H1 (cell line): Measurements from ENCODE around the gene FAM162B. TPM values are rescaled to one million over a fixed set of nuclear protein-coding genes. Genes with fewer than 3 reads are reported as not detected.
"Not testable (repeated sequence)": the region's sequence is repeated elsewhere in the genome, so short reads cannot be mapped to it uniquely, and the experiment has no call there.

Source experiments
- CTCF ChIA-PET: fragments of 300-600 bp; sonication (Branson Sonifier 250); formaldehyde crosslinking; loops from one replicate; lab custom pipeline; 2021; ENCODE audit not compliant: partially characterized antibody; lab: Charles Lee
- POLR2A ChIA-PET: fragments of 300-600 bp; sonication (Branson Sonifier 250); formaldehyde crosslinking; loops from one replicate; lab custom pipeline; 2021; ENCODE audit warnings: inconsistent platforms; ENCODE audit not compliant: partially characterized antibody; lab: Charles Lee
- DNase-seq, 2 experiments: peaks; one replicate each; pipeline versions ENCODE4 v3.0.0 to v3.0.0-alpha.2; 2010 to 2022; ENCODE audit warnings: low spot score in 2 of 2, low read depth in 1 of 2, mixed read lengths in 1 of 2
- FAIRE-seq: peaks from 2 replicates; lab custom pipeline; 2011; peaks lifted over from hg19 to GRCh38; lab: Jason Lieb, UNC
- H2AFZ ChIP-seq: 2 replicates; pipeline ENCODE4 v1.8.1; 2012; ENCODE audit warnings: low read length, inconsistent platforms
- H2AK5ac ChIP-seq: 2 replicates; pipeline ENCODE4 v1.6.1; 2013; ENCODE audit warnings: low read depth, low read length
- H2BK120ac ChIP-seq: replicated peaks from 2 replicates; pipeline ENCODE3; 2013; ENCODE audit warnings: low read depth, low read length, inconsistent platforms
- H2BK12ac ChIP-seq: 2 replicates; pipeline ENCODE4 v1.6.1; 2013; ENCODE audit warnings: low read depth, low read length
- H2BK15ac ChIP-seq: 2 replicates; pipeline ENCODE4 v1.6.1; 2013; ENCODE audit warnings: low read length
- H2BK20ac ChIP-seq: 2 replicates; pipeline ENCODE4 v1.6.1; 2013; ENCODE audit warnings: low read length
- H2BK5ac ChIP-seq: 2 replicates; pipeline ENCODE4 v1.6.1; 2013; ENCODE audit warnings: low read depth, low read length
- H3K14ac ChIP-seq: 2 replicates; pipeline ENCODE4 v1.6.1; 2013; ENCODE audit warnings: inconsistent platforms; ENCODE audit not compliant: insufficient read length
- H3K18ac ChIP-seq: 2 replicates; pipeline ENCODE4 v1.6.1; 2013; ENCODE audit warnings: low read length; ENCODE audit errors: extremely low read depth
- H3K23ac ChIP-seq: 2 replicates; pipeline ENCODE4 v1.6.1; 2013; ENCODE audit warnings: inconsistent platforms; ENCODE audit not compliant: insufficient read length
- H3K23me2 ChIP-seq: 2 replicates; pipeline ENCODE4 v1.6.1; 2013; ENCODE audit warnings: low read depth, low read length
- H3K27ac ChIP-seq: 2 replicates; pipeline ENCODE4 v1.6.1; 2011; ENCODE audit warnings: low read depth, low read length, inconsistent platforms
- H3K27me3 ChIP-seq, 4 experiments: replicated peaks in 1 of 4; 1 replicate in 1 of 4; 2 replicates in 3 of 4; pipeline versions ENCODE4 v1.6.1 to v1.8.1; 2011 to 2013; ENCODE audit warnings: low read length in 3 of 4, mild to moderate bottlenecking in 3 of 4, inconsistent platforms in 2 of 4, mixed read lengths in 2 of 4, moderate library complexity in 1 of 4; ENCODE audit not compliant: control insufficient read depth in 3 of 4, insufficient read depth in 3 of 4; ENCODE audit errors: extremely low read depth in 1 of 4
- H3K36me3 ChIP-seq, 4 experiments: 2 replicates each; pipeline versions ENCODE4 v1.6.1 to v1.8.1; 2011 to 2013; ENCODE audit warnings: mild to moderate bottlenecking in 4 of 4, low read length in 3 of 4, moderate library complexity in 2 of 4, control low read depth in 1 of 4, inconsistent platforms in 1 of 4; ENCODE audit not compliant: insufficient read depth in 4 of 4, control insufficient read depth in 2 of 4
- H3K4ac ChIP-seq: replicated peaks from 2 replicates; pipeline ENCODE3; 2013; ENCODE audit warnings: low read length, low read depth, mixed read lengths, inconsistent platforms; ENCODE audit not compliant: insufficient read length
- H3K4me1 ChIP-seq, 4 experiments: replicated peaks in 1 of 4; 1 replicate in 1 of 4; 2 replicates in 3 of 4; pipeline versions ENCODE4 v1.6.1 to v1.8.1; 2011 to 2013; ENCODE audit warnings: low read length in 3 of 4, inconsistent platforms in 2 of 4, mixed read lengths in 1 of 4; ENCODE audit not compliant: insufficient read depth in 4 of 4, control insufficient read depth in 3 of 4
- H3K4me2 ChIP-seq, 2 experiments: 2 replicates each; pipeline versions ENCODE4 v1.6.1 to v1.8.1; 2011 to 2013; ENCODE audit warnings: low read depth in 2 of 2, low read length in 2 of 2, control low read depth in 1 of 2, inconsistent platforms in 1 of 2, mild to moderate bottlenecking in 1 of 2; ENCODE audit not compliant: insufficient read depth in 1 of 2
- H3K4me3 ChIP-seq, 4 experiments: fragments of 200-600, 300-600 bp in 1 of 4; sonication (generic), shearing (Covaris generic), sonication (Bioruptor Twin) in 1 of 4; 2 replicates each; pipeline versions ENCODE4 v1.5.1 to v1.8.1; 2011 to 2016; ENCODE audit warnings: low read length in 4 of 4, low read depth in 3 of 4, control low read depth in 2 of 4, inconsistent platforms in 2 of 4, mild to moderate bottlenecking in 2 of 4, mixed read lengths in 1 of 4, moderate library complexity in 1 of 4; ENCODE audit not compliant: insufficient read depth in 2 of 4; ENCODE audit errors: extremely low read depth in 1 of 4
- H3K56ac ChIP-seq: replicated peaks from 2 replicates; pipeline ENCODE3; 2013; ENCODE audit warnings: low read depth, mild to moderate bottlenecking, mixed read lengths, low read length, inconsistent platforms; ENCODE audit not compliant: insufficient read length
- H3K79me1 ChIP-seq: 2 replicates; pipeline ENCODE4 v1.6.1; 2013; ENCODE audit warnings: low read depth, low read length, control low read depth
- H3K79me2 ChIP-seq, 2 experiments: 2 replicates each; pipeline versions ENCODE4 v1.6.1 to v1.8.1; 2012 to 2013; ENCODE audit warnings: low read length in 2 of 2, mild to moderate bottlenecking in 2 of 2, inconsistent platforms in 1 of 2; ENCODE audit not compliant: insufficient read depth in 2 of 2, control insufficient read depth in 1 of 2
- H3K9ac ChIP-seq, 4 experiments: replicated peaks in 1 of 4; 1 replicate in 1 of 4; 2 replicates in 3 of 4; pipeline versions ENCODE4 v1.6.1 to v1.8.1; 2011 to 2013; ENCODE audit warnings: low read depth in 3 of 4, low read length in 3 of 4, control low read depth in 2 of 4, mild to moderate bottlenecking in 2 of 4, moderate library complexity in 2 of 4, inconsistent platforms in 1 of 4; ENCODE audit errors: extremely low read depth in 1 of 4
- H3K9me3 ChIP-seq, 2 experiments: 2 replicates each; pipeline versions ENCODE4 v1.6.1 to v1.8.1; 2012 to 2013; ENCODE audit warnings: mild to moderate bottlenecking in 2 of 2, moderate library complexity in 2 of 2, control low read depth in 1 of 2, inconsistent platforms in 1 of 2, low read depth in 1 of 2, low read length in 1 of 2, mixed read lengths in 1 of 2; ENCODE audit not compliant: insufficient read depth in 2 of 2
- H4K20me1 ChIP-seq, 2 experiments: replicated peaks in 1 of 2; 2 replicates each; pipeline versions ENCODE3 to v1.8.1; 2011 to 2013; ENCODE audit warnings: inconsistent platforms in 2 of 2, low read length in 2 of 2, mild to moderate bottlenecking in 1 of 2; ENCODE audit not compliant: insufficient read depth in 2 of 2, control insufficient read depth in 1 of 2
- H4K5ac ChIP-seq: 2 replicates; pipeline ENCODE4 v1.6.1; 2013; ENCODE audit warnings: low read length, low read depth, mixed read lengths, inconsistent platforms; ENCODE audit not compliant: insufficient read length
- H4K8ac ChIP-seq: 2 replicates; pipeline ENCODE4 v1.8.0; 2013; ENCODE audit warnings: mild to moderate bottlenecking, moderate library complexity, low read length, inconsistent platforms; ENCODE audit not compliant: insufficient read depth; ENCODE audit errors: extremely low read depth
- H4K91ac ChIP-seq: replicated peaks from 2 replicates; pipeline ENCODE3; 2013; ENCODE audit warnings: low read length, mixed read lengths, inconsistent platforms; ENCODE audit not compliant: insufficient read length
- CEBPB ChIP-seq: IDR thresholded peaks from 2 replicates; pipeline ENCODE4 v1.6.1; 2012; ENCODE audit warnings: low read depth, low read length
- EP300 ChIP-seq, 2 experiments: IDR thresholded peaks; 1 replicate in 1 of 2; 2 replicates in 1 of 2; pipeline ENCODE4 v1.6.1; 2011 to 2012; ENCODE audit warnings: low read depth in 2 of 2, low read length in 2 of 2, mild to moderate bottlenecking in 2 of 2, borderline replicate concordance in 1 of 2, inconsistent platforms in 1 of 2, moderate library complexity in 1 of 2
- GTF2F1 ChIP-seq: IDR thresholded peaks from 2 replicates; pipeline ENCODE4 v1.6.1; 2012; ENCODE audit warnings: low read depth, low read length, improper control_type of control experiment, borderline replicate concordance
- MAFK ChIP-seq: IDR thresholded peaks from 2 replicates; pipeline ENCODE4 v1.6.1; 2012; ENCODE audit warnings: low read depth, mild to moderate bottlenecking, improper control_type of control experiment, low read length
- POLR2A ChIP-seq, 2 experiments: IDR thresholded peaks; 1 replicate in 1 of 2; 2 replicates in 1 of 2; pipeline ENCODE4 v1.6.1; 2011; ENCODE audit warnings: low read depth in 2 of 2, low read length in 2 of 2, mild to moderate bottlenecking in 2 of 2; ENCODE audit errors: control extremely low read depth in 1 of 2
- SAP30 ChIP-seq: fragments of 300-600 bp; sonication (generic); IDR thresholded peaks from 2 replicates; pipeline ENCODE4 v1.7.1; 2012; ENCODE audit warnings: low read length, moderate library complexity, mild to moderate bottlenecking, inconsistent platforms; ENCODE audit not compliant: insufficient read depth, insufficient replicate concordance
- WGBS, 2 experiments: shearing (Covaris generic) in 1 of 2; methylation state at CpG; one replicate each; pipeline versions ENCODE4 v1.1.6 to v1.1.7; 2013 to 2015; ENCODE audit warnings: low lambda C conversion rate in 2 of 2, mixed read lengths in 2 of 2, inconsistent platforms in 1 of 2, low coverage in 1 of 2, missing lambda C conversion rate in 1 of 2; ENCODE audit not compliant: insufficient replicate concordance in 2 of 2, insufficient coverage in 1 of 2, insufficient read length in 1 of 2; ENCODE audit errors: extremely low coverage in 1 of 2, missing lambda C conversion rate in 1 of 2; 5-methylcytosine and 5-hydroxymethylcytosine counted together
- polyA plus RNA-seq, 7 experiments: library from polyadenylated mRNA; depleted of rRNA in 3 of 7; stranded (reverse) in 5 of 7; unstranded in 2 of 7; fragments of >200 nt in 5 of 7; fragments of 200-250 nt in 2 of 7; gene quantifications; 1 replicate in 5 of 7; 2 replicates in 1 of 7; 4 replicates in 1 of 7; pipeline versions ENCODE4 v1.2.1 to v1.2.3, GENCODE V29; 2011 to 2013; ENCODE audit warnings: missing spikeins in 2 of 7, mixed read lengths in 2 of 7
- total RNA-seq: library from RNA; stranded (reverse); fragmentation: NEBNext Ultra II Directional; extraction: Animal tissue kit (Norgen Biotek cat#: 25700); gene quantifications from 2 replicates; pipeline ENCODE4 v1.2.1, GENCODE V29; 2021

The FAM162B gene
- total and polyA plus RNA-seq, 2 of the 8 experiments (the other 6 are each of a cell fraction or from before 2014, with no cell fraction given): 2.6 to 3.2 TPM

DNA sequence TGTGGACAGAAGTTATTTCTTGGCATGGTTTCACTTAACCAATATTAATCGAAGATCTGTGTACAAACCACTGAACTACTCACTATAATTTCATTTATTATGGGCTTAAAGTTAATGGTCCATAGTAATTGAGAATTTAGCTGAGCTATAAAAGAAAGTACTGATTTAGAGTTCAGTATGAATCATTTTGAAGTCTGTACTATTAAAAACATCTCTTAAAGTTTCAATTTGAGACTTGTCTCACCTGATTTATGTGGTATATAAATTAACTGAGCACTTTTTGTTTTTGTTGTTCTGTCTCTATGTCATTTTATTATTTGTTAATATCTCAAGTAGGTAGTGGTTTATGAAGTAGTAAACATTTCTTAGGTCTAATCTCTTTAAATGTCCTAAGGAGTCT lies 59.6 kb downstream of the FAM162B start (continued):
- TF ChIP-seq SAP30: no peak
- no peak for TF ChIP-seq CEBPB
- TF ChIP-seq GTF2F1: no peak
- no peak for TF ChIP-seq POLR2A (IDR thresholded peaks at IDR 0.05; ENCODE audit: control extremely low read depth in 1 of 2, low read depth in 2 of 2, low read length in 2 of 2)
- no peak for TF ChIP-seq MAFK
- TF ChIP-seq EP300 (IDR thresholded peaks at IDR 0.05; ENCODE audit: borderline replicate concordance in 1 of 2, low read depth in 2 of 2, low read length in 2 of 2): no peak

DNA sequence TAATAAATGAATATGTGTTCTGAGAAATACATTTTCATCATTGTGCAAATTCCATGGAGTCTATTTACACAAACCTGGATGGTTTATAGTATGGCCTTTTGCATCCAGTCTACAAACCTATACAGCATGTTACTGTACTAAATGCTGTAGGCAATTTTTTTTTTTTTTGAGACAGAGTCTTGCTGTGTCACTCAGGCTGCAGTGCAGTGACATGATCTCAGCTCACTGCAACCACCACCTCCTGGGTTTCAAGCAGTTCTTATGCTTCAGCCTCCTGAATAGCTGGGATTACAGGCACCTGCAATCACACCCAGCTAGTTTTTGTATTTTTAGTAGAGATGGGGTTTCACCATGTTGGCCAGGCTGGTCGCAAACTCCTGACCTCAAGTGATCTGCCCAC lies 61.6 kb downstream of the FAM162B start:
- H4K5ac ChIP-seq, H3K56ac ChIP-seq, H2BK120ac ChIP-seq, H3K79me2 ChIP-seq, H3K9ac ChIP-seq, H3K9me3 ChIP-seq, H3K4me3 ChIP-seq, H4K8ac ChIP-seq, H3K23me2 ChIP-seq, DNase-seq, H3K27ac ChIP-seq, FAIRE-seq, H2BK5ac ChIP-seq, H3K14ac ChIP-seq, H3K4ac ChIP-seq, H3K79me1 ChIP-seq, H3K18ac ChIP-seq, H3K23ac ChIP-seq, H2BK12ac ChIP-seq, POLR2A ChIA-PET, H2AFZ ChIP-seq, H4K91ac ChIP-seq, H2BK15ac ChIP-seq, H3K4me1 ChIP-seq, H2AK5ac ChIP-seq, H3K4me2 ChIP-seq, H3K27me3 ChIP-seq, H4K20me1 ChIP-seq, H2BK20ac ChIP-seq: not testable (repeated sequence)
- CTCF ChIA-PET: interaction anchor here (0.6 kb wide), 1 partner anchor 72 kb away, joined by 3 read pairs; no protein-coding TSS in a partner anchor
- 80% methylated on average over 1 of the region's 1 CpG; no CpG with 5 or more reads in 1 of the 2 experiments for WGBS, 2 experiments
- H3K36me3 ChIP-seq: peaks cover 2 to 71% (median 17%) of the 10 kb centered on the region in 4 experiments; a peak in 7 of 8 replicates
